Natural killer cell (primary cell): ENCODE results near the gene SNED1. TPM values are rescaled to one million over a fixed set of nuclear protein-coding genes. Genes with fewer than 3 reads are reported as not detected.

Experiments
- ATAC-seq, 3 donors: fragments of 150-1000 bp in 2 of 3; fragments of 200-7000 bp in 1 of 3; cut with Tn5 transposase; 1 replicate in 1 of 3; 2 replicates in 2 of 3; pipeline ENCODE4 v1.10.0; 2021; ENCODE audit warnings: mild to moderate bottlenecking in 2 of 3, moderate library complexity in 2 of 3
- DNase-seq, 2 donors: peaks; one replicate each; pipeline versions ENCODE4 v3.0.0 to v3.0.0-alpha.2; 2013 to 2021; ENCODE audit warnings: mixed read lengths in 1 of 2
- H3K27ac ChIP-seq: one replicate; pipeline ENCODE4 v1.5.1; 2013; ENCODE audit warnings: mild to moderate bottlenecking, low read length
- H3K27me3 ChIP-seq: one replicate; pipeline ENCODE4 v1.6.1; 2013; ENCODE audit warnings: low read length; ENCODE audit not compliant: control insufficient read depth, insufficient read depth
- H3K36me3 ChIP-seq: one replicate; pipeline ENCODE4 v1.6.1; 2013; ENCODE audit warnings: low read length; ENCODE audit not compliant: control insufficient read depth, insufficient read depth
- H3K4me1 ChIP-seq: one replicate; pipeline ENCODE4 v1.6.1; 2013; ENCODE audit warnings: low read length; ENCODE audit not compliant: control insufficient read depth, insufficient read depth
- H3K4me3 ChIP-seq: one replicate; pipeline ENCODE4 v1.5.1; 2013; ENCODE audit warnings: low read length
- H3K9me3 ChIP-seq: one replicate; pipeline ENCODE4 v1.6.1; 2013; ENCODE audit warnings: low read length; ENCODE audit not compliant: control insufficient read depth, insufficient read depth
- H3K27ac Mint-ChIP-seq, 2 donors: one replicate each; pipeline ENCODE4 v1.8.0; 2022; ENCODE audit warnings: mild to moderate bottlenecking in 2 of 2, mixed read lengths in 2 of 2, moderate library complexity in 1 of 2
- H3K27me3 Mint-ChIP-seq, 2 donors: one replicate each; pipeline ENCODE4 v1.8.0; 2022; ENCODE audit warnings: low read depth in 2 of 2, mixed read lengths in 2 of 2
- H3K36me3 Mint-ChIP-seq: one replicate; pipeline ENCODE4 v1.8.0; 2022; ENCODE audit warnings: mixed read lengths
- H3K4me1 Mint-ChIP-seq, 2 donors: one replicate each; pipeline ENCODE4 v1.8.0; 2022; ENCODE audit warnings: mixed read lengths in 2 of 2
- H3K4me3 Mint-ChIP-seq: one replicate; pipeline ENCODE4 v1.8.0; 2022; ENCODE audit warnings: mild to moderate bottlenecking, moderate library complexity, mixed read lengths
- H3K9me3 Mint-ChIP-seq, 2 donors: one replicate each; pipeline ENCODE4 v1.8.0; 2022; ENCODE audit warnings: mixed read lengths in 2 of 2
- CTCF ChIP-seq: fragments of 200-600 bp; IDR thresholded peaks from one replicate; pipeline ENCODE4 v1.8.0; 2022; ENCODE audit warnings: antibody characterized with exemption
- WGBS: methylation state at CpG from one replicate; pipeline ENCODE4 v1.1.7; 2013; ENCODE audit warnings: missing lambda C conversion rate; ENCODE audit not compliant: insufficient coverage; 5-methylcytosine and 5-hydroxymethylcytosine counted together
- intact Hi-C: fragments of 100-400 bp; cut with micrococcal nuclease; formaldehyde crosslinking; loops from one replicate; pipeline ENCODE4 v1.14.2; 2022
- total RNA-seq, 4 donors: library from RNA; stranded (reverse); fragments of 120-200 nt in 1 of 4; gene quantifications; one replicate each; pipeline versions ENCODE4 v1.2.3 to v1.2.4, GENCODE V29; 2013 to 2022

The SNED1 gene
- total RNA-seq, 3 donors from 2014 or later (not counting 1 experiment from before 2014, with no cell fraction given) = 0.97 to 4.9 (median 2.5) TPM

- DNase-seq (peak in 1 of 2 donors; percentile 14), ATAC-seq (no peak)
- Mint-ChIP-seq H3K4me3 (no peak overlapping the region), H3K4me1 (no peaks in the 10 kb centered on the region), H3K27me3 (no peaks in the 10 kb centered on the region), H3K27ac (no peak overlapping the region), H3K36me3 (no peaks in the 10 kb centered on the region), H3K9me3 (no peaks in the 10 kb centered on the region)
- Histone ChIP-seq H3K4me3 (no peak overlapping the region), H3K36me3 (no peaks in the 10 kb centered on the region), H3K27ac (no peak overlapping the region), H3K27me3 (no peaks in the 10 kb centered on the region), H3K9me3 (no peaks in the 10 kb centered on the region), H3K4me1 (no peaks in the 10 kb centered on the region)
- intact Hi-C loops = no loop called here
- 65% methylated on average over 15 of the region's 15 CpGs for WGBS
- TF ChIP-seq CTCF = no peak
Measured at GRCh38 chr2:240954436-240955305, 43.7 kb upstream of the SNED1 start.

DNA sequence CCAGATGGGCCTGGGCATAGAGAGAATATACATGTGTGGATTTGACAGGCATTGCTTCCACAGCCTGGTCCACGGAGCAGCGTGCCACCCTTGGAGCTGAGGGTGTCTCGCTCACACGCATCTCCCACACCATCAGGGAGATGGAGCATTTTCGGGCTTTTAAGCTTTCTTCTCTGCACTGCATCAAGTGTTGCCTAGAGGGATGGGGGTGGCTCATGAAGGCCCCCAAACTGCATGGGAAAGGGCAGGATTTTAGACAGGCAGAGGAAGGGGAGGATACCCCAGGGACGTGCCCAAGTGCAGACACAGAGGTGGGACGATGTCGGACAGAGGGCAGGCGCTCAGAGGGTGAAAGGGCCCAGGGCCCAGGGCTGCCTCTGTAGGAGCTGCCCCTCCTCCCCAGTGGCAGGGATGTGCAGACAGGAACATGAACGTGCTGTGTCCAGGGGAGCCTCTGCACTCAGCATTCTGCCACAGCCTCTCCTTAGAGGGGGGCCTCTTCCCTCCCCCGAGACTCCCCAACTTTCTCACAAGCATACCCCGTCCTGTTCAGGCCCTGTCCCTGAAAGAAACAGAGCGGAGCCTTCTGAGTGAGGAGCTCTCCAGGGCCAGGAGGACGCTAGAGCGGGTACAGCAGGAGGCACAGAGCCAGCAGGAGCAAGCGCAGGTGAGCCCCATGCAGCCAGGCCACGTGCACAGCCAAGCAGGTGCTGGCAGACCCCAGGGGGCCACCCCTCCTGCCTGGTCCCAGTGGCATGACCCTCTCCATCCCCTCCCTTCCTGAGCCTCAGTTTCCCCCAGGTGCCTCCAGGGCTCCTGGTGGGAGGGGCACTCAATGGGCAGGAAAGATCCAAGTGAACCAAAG is 42.9 kb upstream of the SNED1 start:
- peaks cover 0 to 3% of the 10 kb centered on the region in 2 donors for H3K27me3 Mint-ChIP-seq

DNA sequence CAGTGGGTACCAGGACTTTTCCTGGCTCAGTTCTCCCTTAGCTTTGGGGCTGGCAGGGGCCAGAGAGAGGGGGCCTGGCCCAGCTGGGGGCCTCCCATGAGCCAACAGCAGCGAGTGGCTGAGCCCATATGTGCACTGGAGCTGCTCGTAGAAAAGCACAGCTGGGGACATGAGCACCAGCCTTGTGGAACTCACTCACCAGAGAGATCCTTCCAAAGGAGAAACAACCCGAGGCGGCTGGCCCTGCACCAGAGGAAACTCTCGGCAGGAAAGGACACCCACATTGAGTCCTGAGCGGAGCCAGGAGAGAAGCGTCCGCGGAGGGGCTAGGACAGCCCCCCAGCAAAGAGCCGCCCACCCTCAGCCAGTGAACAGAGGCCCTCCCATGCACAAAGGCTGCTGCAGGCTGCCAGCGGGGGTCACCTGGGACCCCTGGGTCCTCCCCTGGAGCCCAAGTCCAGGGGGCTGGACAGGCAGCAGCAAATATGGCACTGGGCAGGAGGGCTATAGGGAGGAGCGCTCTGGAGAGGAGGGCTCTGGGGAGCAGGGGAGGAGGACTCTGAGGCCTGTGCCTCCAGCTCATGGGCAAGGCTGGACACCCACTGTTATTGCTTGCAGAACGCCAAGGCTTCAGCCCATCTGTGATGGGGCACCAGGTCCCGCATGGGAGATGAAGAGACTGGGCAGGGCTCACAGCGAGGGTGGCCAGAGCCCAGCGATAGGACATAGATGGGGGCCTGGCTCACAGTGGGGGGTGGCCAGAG is 42.1 kb upstream of the SNED1 start:
- ATAC-seq = no peak
- H3K9me3 Mint-ChIP-seq = no peaks in the 10 kb centered on the region
- H3K4me3 ChIP-seq = no peak overlapping the region
- H3K9me3 ChIP-seq = no peaks in the 10 kb centered on the region
- no peak overlapping the region for H3K27ac ChIP-seq
- DNase-seq = peak in 1 of 2 donors; percentile 13
- intact Hi-C loops = no loop called here
- H3K4me3 Mint-ChIP-seq = no peak overlapping the region
- H3K36me3 ChIP-seq = no peaks in the 10 kb centered on the region
- H3K27me3 Mint-ChIP-seq = peaks cover 0 to 3% of the 10 kb centered on the region in 2 donors
- no peak for TF ChIP-seq CTCF
- H3K4me1 ChIP-seq = peaks cover 3% of the 10 kb centered on the region
- WGBS = 85% methylated on average over 16 of the region's 16 CpGs
- H3K27ac Mint-ChIP-seq = no peak overlapping the region
- peaks cover 0 to 5% of the 10 kb centered on the region in 2 donors for H3K4me1 Mint-ChIP-seq
- no peaks in the 10 kb centered on the region for H3K36me3 Mint-ChIP-seq
- no peaks in the 10 kb centered on the region for H3K27me3 ChIP-seq

More for the DNA sequence above, 42.9 kb upstream of the SNED1 start:
- ATAC-seq (no peak), DNase-seq (peak in 1 of 2 donors; percentile 7)
- no peaks in the 10 kb centered on the region for H3K36me3 Mint-ChIP-seq
- no peaks in the 10 kb centered on the region for H3K36me3 ChIP-seq
- H3K9me3 Mint-ChIP-seq = no peaks in the 10 kb centered on the region
- H3K27ac ChIP-seq = no peak overlapping the region
- peaks cover 3% of the 10 kb centered on the region for H3K4me1 ChIP-seq
- no peak for TF ChIP-seq CTCF
- H3K27ac Mint-ChIP-seq = no peak overlapping the region
- H3K4me3 Mint-ChIP-seq = no peak overlapping the region
- 89% methylated on average over 17 of the region's 17 CpGs for WGBS
- no peaks in the 10 kb centered on the region for H3K27me3 ChIP-seq
- H3K4me1 Mint-ChIP-seq = peaks cover 0 to 5% of the 10 kb centered on the region in 2 donors
- intact Hi-C loops = no loop called here
- no peak overlapping the region for H3K4me3 ChIP-seq
- no peaks in the 10 kb centered on the region for H3K9me3 ChIP-seq
